ENCODE measurements around the gene ACTN2. TPM values are rescaled to one million over a fixed set of nuclear protein-coding genes. Genes with fewer than 3 reads are reported as not detected.

The ACTN2 gene
- total RNA-seq, 2 donors from 2014 or later: 0.79 to 2.2 TPM

GRCh38 chr1:236689713-236690569 lies 3.6 kb downstream of the ACTN2 start:
- no peak overlapping the region for H3K4me3 Mint-ChIP-seq
- no peak overlapping the region for H3K27ac Mint-ChIP-seq
- H3K27me3 Mint-ChIP-seq (ENCODE audit: insufficient read depth): peaks cover 53% of the 10 kb centered on the region
- Histone ChIP-seq H3K27ac (ENCODE audit: low read depth, low read length) (no peak overlapping the region), H3K9me3 (ENCODE audit: control insufficient read depth, low read length) (peaks cover 5% of the 10 kb centered on the region), H3K4me1 (ENCODE audit: control insufficient read depth, insufficient read depth, low read length) (peaks cover 5% of the 10 kb centered on the region), H3K27me3 (ENCODE audit: control insufficient read depth, insufficient read depth, low read length, poor library complexity, severe bottlenecking) (peaks cover 48% of the 10 kb centered on the region), H3K4me3 (ENCODE audit: low read length) (no peak overlapping the region), H3K36me3 (ENCODE audit: control insufficient read depth, insufficient read depth, low read length) (no peaks in the 10 kb centered on the region), H3K9ac (ENCODE audit: extremely low read depth, low read length, poor library complexity, severe bottlenecking) (no peak overlapping the region)
- peaks cover 8% of the 10 kb centered on the region for H3K9me3 Mint-ChIP-seq
- WGBS, 2 experiments (ENCODE audit: insufficient coverage in 1 of 2, insufficient read length in 1 of 2): 87 to 88% methylated on average over 7 to 11 of the region's 11 CpGs
- no peak for DNase-seq
- H3K36me3 Mint-ChIP-seq (ENCODE audit: low read depth): no peaks in the 10 kb centered on the region
- H3K4me1 Mint-ChIP-seq: peaks cover 25% of the 10 kb centered on the region
- TF ChIP-seq, protein P1, sequence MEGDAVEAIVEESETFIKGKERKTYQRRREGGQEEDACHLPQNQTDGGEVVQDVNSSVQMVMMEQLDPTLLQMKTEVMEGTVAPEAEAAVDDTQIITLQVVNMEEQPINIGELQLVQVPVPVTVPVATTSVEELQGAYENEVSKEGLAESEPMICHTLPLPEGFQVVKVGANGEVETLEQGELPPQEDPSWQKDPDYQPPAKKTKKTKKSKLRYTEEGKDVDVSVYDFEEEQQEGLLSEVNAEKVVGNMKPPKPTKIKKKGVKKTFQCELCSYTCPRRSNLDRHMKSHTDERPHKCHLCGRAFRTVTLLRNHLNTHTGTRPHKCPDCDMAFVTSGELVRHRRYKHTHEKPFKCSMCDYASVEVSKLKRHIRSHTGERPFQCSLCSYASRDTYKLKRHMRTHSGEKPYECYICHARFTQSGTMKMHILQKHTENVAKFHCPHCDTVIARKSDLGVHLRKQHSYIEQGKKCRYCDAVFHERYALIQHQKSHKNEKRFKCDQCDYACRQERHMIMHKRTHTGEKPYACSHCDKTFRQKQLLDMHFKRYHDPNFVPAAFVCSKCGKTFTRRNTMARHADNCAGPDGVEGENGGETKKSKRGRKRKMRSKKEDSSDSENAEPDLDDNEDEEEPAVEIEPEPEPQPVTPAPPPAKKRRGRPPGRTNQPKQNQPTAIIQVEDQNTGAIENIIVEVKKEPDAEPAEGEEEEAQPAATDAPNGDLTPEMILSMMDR (conservative IDR thresholded peaks at IDR 0.05): no peak

DNA sequence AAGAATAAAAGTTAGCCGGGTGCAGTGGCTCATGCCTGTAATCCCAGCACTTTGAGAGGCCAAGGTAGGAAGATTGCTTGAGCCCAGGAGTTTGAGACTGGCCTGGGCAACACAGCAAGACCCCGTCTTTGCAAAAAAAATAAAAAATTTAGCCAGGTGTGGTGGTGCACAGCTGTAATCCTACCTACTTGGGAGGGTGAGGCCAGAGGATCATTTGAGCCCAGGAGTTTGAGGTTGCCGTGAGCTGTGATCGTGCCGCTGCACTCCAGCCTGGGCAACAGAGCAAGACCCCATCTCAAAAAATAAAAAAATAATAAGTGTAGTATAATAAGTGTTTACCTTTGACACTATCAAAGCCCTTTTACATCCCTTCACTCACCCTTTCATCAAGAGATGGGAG lies 5.0 kb downstream of the ACTN2 start:
- TF ChIP-seq, protein P1 (conservative IDR thresholded peaks at IDR 0.05): no peak
- 94 to 100% methylated on average over 1 to 5 of the region's 5 CpGs for WGBS, 2 experiments (ENCODE audit: insufficient coverage in 1 of 2, insufficient read length in 1 of 2)
- peaks cover 41% of the 10 kb centered on the region for H3K27me3 Mint-ChIP-seq (ENCODE audit: insufficient read depth)
- peaks cover 25% of the 10 kb centered on the region for H3K4me1 Mint-ChIP-seq
- no peak for DNase-seq
- H3K4me3 ChIP-seq (ENCODE audit: low read length): no peak overlapping the region
- no peak overlapping the region for H3K27ac ChIP-seq (ENCODE audit: low read depth, low read length)
- H3K36me3 ChIP-seq (ENCODE audit: control insufficient read depth, insufficient read depth, low read length): no peaks in the 10 kb centered on the region
- H3K4me3 Mint-ChIP-seq: no peak overlapping the region
- H3K27me3 ChIP-seq (ENCODE audit: control insufficient read depth, insufficient read depth, low read length, poor library complexity, severe bottlenecking): peaks cover 36% of the 10 kb centered on the region
- no peaks in the 10 kb centered on the region for H3K36me3 Mint-ChIP-seq (ENCODE audit: low read depth)
- peaks cover 5% of the 10 kb centered on the region for H3K4me1 ChIP-seq (ENCODE audit: control insufficient read depth, insufficient read depth, low read length)
- no peak overlapping the region for H3K27ac Mint-ChIP-seq
- no peaks in the 10 kb centered on the region for H3K9me3 Mint-ChIP-seq
- H3K9ac ChIP-seq (ENCODE audit: extremely low read depth, low read length, poor library complexity, severe bottlenecking): no peak overlapping the region
- H3K9me3 ChIP-seq (ENCODE audit: control insufficient read depth, low read length): no peaks in the 10 kb centered on the region

GRCh38 chr1:236692128-236692527 lies 5.8 kb downstream of the ACTN2 start:
- Mint-ChIP-seq H3K4me3 (no peak overlapping the region), H3K27ac (no peak overlapping the region), H3K9me3 (no peaks in the 10 kb centered on the region), H3K4me1 (peaks cover 22% of the 10 kb centered on the region), H3K36me3 (ENCODE audit: low read depth) (no peaks in the 10 kb centered on the region), H3K27me3 (ENCODE audit: insufficient read depth) (peaks cover 34% of the 10 kb centered on the region)
- Histone ChIP-seq H3K36me3 (ENCODE audit: control insufficient read depth, insufficient read depth, low read length) (no peaks in the 10 kb centered on the region), H3K9me3 (ENCODE audit: control insufficient read depth, low read length) (no peaks in the 10 kb centered on the region), H3K4me1 (ENCODE audit: control insufficient read depth, insufficient read depth, low read length) (peaks cover 5% of the 10 kb centered on the region), H3K27ac (ENCODE audit: low read depth, low read length) (no peak overlapping the region), H3K9ac (ENCODE audit: extremely low read depth, low read length, poor library complexity, severe bottlenecking) (no peak overlapping the region), H3K27me3 (ENCODE audit: control insufficient read depth, insufficient read depth, low read length, poor library complexity, severe bottlenecking) (peaks cover 29% of the 10 kb centered on the region), H3K4me3 (ENCODE audit: low read length) (no peak overlapping the region)
- WGBS, 2 experiments (ENCODE audit: insufficient coverage in 1 of 2, insufficient read length in 1 of 2): 85% methylated on average over 2 to 3 of the region's 3 CpGs
- TF ChIP-seq, protein P1 (conservative IDR thresholded peaks at IDR 0.05): no peak
- DNase-seq: no peak
